Measurements from ENCODE around the gene SPTY2D1.
A peak's percentile ranks its signal among the peaks of the same experiment; 100 is the strongest.
"Not testable (repeated sequence)": the region's sequence is repeated elsewhere in the genome, so short reads cannot be mapped to it uniquely, and the experiment has no call there.

Gene SPTY2D1

DNA sequence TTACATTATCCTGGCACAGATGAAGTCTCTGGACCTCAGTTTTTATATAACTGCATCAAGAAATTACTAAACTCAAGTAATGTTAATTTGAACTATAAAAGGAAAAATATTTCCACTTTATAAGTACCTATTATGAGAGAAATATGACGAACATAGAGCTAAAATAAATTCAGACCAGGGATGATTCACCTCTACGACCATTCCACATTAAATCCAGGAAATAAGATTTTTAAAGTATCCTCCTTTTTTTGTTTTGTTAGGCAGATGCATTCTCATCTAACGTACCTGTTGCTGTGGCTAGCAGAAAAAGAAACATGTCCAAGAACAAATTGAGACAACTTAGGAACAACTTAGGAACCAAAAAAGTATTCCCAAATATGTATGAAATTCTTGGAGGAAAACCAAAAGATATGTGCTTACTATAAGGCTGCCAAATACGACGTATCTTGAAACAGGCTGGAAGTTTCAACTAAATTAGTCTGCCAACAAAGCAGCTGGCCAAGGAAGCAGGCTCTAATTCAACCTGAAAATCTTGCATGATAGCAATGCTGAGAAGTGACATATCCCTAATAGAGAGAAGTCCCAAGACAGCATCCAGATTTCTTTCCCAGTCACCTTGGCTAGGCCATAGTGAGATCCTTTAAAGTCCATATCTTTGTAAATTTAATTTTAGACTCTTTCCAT, 15.7 kb downstream of the SPTY2D1 start:
- DNase-seq (ENCODE audit: low read depth): no peak

DNA sequence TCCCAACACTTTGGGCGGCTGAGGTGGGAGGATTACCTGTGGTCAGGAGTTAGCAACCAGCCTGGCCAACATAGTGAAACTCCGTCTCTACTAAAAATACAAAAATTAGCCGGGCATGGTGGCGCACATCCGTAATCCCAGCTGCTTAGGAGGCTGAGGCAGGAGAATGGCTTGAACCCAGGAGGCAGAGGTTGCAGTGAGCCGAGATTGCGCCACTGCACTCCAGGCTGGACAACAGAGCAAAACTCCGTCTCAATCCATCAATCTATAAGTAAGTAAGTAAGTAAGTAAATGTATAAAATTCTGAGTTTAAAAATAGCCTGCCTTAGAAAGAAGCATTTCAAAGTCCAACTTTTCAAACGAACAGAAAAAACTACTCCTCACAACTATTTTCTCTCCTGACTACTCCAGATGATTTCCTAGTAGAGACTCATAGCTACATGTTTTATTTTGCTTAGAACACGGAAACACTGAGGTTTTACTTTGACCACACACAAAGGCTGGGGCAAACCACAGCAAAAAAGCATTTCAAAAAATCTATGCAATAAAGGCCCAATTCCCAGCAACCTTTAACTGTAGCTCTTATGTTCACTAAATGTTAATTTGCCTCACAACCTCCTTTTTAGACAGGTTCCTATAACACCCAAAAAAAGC, 16.3 kb downstream of the SPTY2D1 start:
- DNase-seq (ENCODE audit: low read depth): peak; percentile 15

DNA sequence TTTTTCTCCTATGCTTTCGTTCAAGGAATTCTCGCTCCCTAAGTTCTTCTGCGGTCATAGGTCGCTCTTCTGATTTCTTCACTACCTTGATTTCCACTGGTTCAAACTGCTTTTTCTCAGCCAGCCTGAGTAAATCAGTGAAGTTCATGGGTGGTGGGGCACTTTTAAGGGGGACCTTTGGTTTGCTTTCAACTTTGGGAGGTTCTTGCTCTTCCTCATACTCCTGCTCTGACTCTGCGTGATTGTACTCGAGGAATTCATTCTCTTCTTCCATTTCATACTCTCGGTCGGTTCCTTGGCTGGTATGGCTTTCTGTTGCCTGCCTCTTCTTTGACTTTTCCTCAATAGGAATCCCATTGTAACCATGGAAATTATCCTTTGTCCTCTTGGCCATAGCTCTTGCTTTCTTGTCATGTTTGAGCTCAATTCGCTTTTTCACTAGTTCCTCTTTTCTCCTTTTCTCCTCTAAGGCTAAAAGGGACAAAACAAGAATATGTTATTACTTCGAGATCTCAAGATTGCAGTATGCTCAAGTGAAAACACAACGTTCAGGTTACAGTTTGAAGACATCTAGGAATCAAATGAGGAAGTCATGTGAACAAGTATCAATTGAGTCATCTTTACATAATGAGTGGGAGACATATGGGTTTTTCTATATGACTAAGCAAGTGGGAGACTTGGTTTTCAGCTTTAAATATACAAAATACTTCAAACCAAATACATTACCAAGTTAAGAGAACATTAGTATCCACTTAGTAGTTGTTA, 18.3 kb downstream of the SPTY2D1 start:
- no peak for DNase-seq (ENCODE audit: low read depth)

DNA sequence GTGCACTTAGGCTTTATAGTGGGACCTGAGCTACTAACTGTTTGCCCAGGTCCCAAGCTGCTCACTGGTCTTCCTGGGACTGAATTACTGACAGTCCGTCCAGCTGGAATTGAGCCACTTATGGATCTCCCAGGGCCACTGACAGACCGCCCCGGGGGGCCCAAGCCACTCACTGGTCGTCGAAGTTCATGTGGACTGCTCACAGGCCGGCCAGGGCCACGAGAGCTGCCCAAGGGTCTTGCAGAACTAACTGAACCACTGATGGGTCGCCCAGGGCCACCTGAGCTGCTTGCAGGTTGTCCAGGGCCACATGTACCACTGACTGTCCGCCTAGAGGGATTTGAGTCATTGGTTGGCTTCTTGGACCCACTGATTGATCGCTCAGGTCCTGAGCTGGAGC, 19.5 kb downstream of the SPTY2D1 start:
- DNase-seq (ENCODE audit: low read depth): no peak

DNA sequence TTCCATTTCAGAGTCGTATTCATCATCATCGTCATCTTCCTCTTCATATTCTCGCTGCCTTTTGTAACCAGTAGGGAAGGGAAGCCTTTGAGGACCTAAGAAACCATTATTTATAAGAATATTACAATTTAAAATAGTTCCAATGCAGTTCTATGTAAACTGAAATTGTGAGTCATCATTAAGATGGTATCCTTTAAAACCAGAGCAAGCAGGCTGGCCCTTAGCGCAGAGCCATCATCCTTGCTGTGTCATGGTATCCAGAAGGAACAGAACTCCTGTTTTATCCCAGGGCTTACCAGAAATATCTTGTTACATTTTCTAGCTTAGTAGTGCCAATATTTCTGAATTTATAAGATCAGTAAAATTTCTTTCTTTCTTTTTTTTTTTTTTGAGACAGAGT, 21.7 kb downstream of the SPTY2D1 start:
- no peak for DNase-seq (ENCODE audit: low read depth)

DNA sequence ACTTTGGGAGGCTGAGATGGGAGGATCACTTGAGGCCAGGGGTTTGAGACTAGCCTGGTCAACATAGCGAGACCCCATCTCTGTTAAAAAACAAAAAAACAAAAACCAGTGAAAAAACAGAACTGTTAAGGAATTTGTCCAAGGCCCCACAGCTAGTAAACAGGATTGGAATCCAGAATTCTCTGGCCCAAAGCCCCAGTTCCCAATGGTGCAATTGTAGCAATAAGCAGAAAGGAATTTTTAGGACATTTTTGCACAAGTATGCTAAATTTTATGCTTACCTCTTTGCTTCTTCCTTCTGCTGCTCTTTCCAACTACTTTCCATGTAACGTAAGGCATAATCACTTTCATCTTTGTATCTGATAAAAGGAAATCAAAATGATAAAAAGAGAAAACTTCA, 22.9 kb downstream of the SPTY2D1 start:
- DNase-seq (ENCODE audit: low read depth): no peak

DNA sequence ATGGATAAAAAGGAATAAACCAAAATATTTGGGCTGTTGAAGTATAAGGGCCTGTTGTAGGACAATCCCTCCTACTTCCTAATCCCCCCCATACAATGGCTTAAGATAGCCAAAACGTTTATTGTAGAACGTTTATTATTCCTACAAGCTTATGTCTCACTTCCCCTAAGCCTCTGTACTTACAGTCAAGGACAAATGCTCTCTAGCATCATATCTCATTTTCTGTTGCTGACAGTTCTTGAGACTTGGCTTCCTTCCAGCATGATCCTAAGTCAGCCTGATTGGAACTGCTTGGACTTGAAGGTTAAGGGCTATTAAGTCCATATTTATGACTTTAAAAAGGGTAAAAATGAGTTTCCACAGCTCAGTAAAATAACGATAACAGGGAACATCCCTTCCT, 25.8 kb downstream of the SPTY2D1 start:
- DNase-seq (ENCODE audit: low read depth): no peak

DNA sequence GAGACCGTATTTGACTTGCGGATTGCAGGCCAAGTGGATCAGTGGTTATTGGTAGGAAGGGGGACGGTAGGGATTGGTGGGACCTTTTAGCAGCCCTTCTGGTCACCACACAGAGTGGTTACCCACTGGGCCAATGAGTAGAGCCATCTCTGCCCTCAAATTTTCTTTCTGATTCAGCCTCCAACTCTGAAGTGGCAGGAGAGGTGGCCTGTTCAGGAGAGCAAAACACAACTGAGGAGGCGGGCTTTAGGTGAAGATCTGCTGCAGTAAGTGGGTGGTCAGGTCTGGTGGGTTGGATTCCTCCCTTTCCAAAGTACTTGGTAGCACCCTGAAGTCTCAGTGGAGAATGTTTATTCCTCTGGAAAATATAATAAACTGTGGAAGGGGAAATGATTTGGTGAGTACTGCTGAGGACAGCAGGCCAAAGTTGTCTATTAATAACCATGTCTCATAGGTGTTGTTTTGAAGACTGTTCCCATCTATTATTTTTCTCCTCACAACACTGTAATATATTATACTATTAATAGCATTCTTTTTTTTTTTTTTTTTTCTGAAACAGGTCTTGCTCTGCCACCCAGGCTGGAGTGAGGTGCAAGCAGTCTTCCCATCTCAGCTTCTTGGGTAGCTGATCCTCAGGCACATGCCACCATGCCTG, 33.1 kb downstream of the SPTY2D1 start:
- no peak for DNase-seq (ENCODE audit: low read depth)

DNA sequence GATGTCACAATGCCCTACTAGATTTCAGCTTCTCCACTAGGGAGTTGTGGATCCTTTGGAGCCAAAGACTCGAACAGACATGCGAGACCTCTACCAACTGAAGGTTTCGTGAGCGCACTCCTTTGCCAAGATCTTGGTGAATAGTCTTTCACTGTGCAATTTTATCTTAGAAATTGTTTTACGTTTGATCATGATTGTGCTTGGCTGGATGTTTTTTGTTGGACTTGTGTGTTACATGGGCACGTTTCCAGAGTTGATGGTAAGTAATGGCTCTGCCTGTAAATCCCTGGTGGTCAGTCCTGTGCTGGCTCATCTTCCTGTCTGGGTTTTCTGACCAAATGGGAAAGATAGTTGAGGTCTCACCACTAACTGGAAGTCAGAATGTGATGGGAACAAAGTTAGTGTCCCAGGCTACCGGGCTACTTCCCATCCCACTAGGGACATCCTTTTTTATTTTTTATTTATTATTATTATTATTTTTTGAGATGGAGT, 34.4 kb downstream of the SPTY2D1 start, which contains the start of gene MISFA:
Gene MISFA (plus strand): TSS at position 51 of the 492 bp plus-strand sequence. CDS start 140 bp downstream, at position 191.
- DNase-seq (ENCODE audit: low read depth): no peak

DNA sequence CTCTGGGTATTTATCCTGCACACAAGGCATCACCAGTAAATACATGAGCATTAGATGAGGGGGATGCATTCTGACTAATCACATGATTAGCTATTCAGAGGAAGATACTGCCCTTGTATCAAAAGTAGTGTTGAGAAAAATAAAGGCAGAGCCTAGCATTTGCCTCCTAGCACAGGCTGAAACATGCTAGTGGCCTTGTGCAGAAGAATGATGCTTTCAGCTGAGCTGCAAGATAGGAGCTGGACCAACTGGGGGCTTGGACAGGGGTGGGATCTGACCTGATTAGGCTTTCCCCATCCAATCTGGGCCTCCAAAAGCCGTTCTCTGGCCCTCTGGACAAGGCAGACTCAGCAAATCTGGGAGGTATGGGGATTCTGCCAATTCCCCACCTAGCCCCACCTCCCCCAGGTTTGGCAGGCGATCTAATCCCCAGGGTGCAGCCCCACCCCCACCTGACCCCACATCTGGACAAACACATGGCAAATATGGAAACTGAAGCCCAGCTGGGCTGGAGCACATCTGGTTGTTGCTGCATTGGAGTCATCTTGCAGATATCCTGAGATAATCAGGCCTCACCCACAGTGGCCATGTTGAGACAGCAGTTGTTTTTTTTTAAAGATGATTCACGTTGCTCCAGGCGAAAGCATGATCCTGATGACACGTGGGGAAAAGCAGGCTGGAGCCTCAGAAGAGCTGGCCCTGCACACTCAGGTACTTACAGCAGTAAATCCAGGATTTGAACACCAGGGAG, 39.0 kb downstream of the SPTY2D1 start:
- DNase-seq (ENCODE audit: low read depth): no peak

DNA sequence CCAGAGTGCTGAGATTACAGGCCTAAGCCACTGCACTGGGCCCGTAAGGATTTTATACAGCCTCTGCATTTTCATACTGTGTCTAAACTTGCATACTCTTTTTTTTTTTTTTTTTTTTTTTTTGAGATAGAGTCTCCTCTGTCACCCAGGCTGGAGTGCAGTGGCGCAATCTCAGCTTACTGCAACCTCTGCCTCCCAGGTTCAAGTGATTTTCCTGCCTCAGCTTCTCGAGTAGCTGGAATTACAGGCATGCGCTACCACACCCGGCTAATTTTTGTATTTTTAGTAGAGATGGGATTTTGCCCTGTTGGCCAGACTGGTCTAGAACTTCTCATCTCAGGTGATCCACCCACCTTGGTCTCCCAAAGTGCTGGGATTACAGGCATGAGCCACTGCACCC, 40.1 kb downstream of the SPTY2D1 start:
- not testable (repeated sequence) for DNase-seq (ENCODE audit: low read depth)

DNA sequence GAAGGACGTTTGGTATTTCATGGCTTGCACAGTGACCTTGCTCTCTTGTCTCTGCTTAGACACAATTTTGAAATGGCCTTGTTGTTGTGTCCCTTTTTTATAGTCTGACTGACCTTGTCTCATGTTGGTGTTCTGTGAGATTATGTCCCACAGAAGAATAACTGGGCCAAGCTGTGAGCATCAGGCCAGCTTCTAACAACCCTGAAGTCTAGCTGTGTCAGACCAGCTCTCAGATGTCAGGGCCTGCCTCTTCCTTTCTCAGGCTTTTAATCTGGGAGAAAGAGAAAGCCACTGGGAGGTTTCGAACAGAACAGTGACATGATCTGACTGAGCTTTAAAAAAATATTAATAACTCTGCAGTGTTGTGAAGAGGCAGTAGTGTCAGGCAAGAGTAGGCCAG, 43.6 kb downstream of the SPTY2D1 start:
- no peak for DNase-seq (ENCODE audit: low read depth)

DNA sequence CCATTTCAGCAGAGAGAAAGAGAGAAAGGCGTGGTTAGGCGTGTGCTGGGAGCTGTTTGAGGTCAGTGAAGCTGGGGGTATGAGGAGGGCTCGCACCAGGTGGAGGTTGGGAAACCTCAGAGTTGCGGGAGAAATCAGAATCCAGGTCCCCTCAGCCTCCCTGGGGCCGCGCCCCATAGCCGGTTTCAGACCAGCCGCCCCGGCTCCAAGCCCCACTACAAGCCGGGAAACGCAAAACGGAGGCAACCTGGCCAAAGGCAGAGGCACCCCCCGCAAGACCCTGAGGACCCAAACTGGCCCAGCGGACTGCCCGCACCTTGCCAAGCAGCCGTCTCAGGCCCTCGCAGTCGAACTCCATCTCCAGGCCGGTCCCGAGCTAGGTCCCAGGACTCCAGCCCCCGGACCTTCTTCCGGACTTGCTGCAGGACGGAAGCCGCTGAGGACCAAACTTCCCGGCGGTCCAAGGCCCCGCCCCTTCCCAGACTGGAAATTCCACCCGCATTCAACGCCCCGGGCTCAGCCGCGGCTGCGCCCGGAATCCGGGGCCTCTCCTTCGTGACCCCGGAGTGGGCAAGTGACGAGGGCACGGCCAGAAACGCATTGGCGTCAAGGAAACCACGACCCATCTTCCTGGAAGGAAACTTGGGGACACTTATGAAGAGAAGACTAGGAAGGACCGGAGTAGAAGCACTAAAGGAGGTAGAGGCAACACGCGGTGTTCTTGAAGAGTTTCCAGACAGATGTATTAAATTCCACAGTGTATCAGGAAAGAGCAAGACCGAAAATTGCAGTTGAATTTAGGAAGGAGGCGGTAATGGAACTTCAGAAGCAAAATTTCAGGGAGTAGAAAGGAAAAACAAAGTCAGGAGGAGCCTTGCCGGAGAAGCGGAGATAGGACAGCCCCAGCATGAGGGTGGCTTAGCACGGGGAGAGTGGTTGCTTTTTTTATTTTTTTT, 45.6 kb downstream of the SPTY2D1 start, which contains the start of gene UEVLD:
Gene UEVLD (minus strand): TSS at position 438 of the 956 bp plus-strand sequence. CDS start 80 bp downstream, at position 358.
- DNase-seq (ENCODE audit: low read depth): peak; percentile 37

DNA sequence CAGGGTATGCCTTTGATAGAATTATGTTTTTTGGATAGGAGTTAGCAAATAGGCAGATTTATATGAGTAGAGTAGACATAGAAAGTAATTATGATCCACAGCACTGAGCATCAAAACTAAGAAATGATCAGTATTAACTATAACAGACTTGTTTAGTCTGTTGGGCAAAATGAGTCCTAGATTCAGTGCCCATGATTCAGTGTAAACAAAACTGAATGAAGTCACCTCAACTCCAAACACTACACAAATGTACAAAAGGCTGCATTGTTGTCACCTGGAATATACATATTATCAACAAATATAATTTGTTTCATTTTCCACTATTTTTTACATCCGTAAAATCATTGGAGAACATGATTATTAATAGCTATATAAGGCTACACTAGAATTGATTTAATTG, 52.3 kb downstream of the SPTY2D1 start:
- no peak for DNase-seq (ENCODE audit: low read depth)

DNA sequence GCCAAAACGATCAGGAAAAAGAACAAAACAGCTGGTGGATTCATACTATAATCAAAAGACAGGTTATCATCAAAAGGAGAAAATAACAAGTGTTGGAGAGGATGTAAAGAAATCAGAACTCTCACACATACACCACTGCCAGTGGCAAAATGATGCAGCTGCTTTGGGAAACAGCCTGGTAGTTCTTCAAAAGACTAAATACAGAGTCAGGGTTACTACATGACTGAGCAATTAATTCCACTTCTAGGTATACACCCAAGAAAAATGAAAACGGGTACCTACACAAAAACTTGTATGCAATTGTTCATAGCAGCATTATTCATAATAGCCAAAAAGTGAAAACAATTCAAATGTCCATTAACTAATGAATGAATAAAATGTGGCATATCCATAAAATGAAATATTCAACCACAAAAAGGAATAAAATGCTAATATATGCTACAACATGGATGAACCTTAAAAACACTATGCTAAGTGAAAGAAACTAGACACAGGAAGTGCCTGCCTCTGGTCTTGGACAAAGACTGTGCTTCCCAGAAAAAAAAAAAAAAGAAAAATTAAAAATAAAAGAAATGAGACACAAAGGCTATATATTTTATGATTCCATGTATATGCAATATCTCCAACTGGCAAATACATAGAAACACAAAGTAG, 53.9 kb downstream of the SPTY2D1 start:
- DNase-seq (ENCODE audit: low read depth): no peak

DNA sequence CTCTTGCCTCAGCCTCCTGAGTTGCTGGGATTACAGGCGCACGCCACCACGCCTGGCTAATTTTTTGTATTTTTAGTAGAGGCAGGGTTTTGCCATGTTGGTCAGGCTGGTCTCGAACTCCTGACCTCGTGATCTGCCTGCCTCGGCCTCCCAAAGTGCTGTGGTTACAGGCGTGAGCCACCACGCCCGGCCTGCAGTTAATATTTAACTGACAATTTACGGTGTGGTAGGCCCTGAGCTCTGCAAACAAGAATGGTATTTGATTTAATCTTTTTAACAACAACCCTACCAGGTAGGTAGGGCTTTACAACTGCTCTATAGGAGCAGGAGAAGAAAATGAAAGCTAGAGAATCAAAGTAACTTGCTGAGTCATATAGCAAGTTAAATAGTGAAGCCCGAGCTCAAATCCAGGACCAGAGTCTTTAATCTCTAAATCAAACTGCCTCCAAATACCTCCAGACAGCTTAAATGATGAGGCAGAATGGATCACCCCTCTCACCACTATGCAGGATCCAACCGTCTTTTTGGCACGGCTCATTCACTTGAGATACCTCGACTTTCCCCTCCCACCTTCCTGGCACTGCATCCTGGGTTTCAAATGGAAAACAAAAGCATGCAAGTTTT, 55.1 kb downstream of the SPTY2D1 start:
- no peak for DNase-seq (ENCODE audit: low read depth)

DNA sequence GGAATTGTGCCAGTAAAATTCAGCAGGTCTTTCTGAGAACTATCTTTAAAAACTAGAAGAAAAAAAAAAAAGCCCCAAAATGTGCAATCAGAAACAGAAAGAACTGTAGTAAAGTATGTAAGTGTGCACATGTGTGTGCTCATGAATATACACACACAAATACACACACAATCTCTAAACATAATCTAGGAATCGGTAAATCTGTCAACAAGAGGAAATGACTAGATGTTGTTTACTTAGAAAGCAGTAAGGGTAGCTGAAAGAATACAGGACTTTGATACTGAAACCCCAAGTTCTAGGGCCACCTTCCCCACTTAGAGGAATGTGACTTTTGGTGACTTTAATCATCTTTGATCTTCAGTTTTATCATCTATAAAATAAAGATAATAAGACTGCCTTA, 58.8 kb downstream of the SPTY2D1 start:
- DNase-seq (ENCODE audit: low read depth): no peak

DNA sequence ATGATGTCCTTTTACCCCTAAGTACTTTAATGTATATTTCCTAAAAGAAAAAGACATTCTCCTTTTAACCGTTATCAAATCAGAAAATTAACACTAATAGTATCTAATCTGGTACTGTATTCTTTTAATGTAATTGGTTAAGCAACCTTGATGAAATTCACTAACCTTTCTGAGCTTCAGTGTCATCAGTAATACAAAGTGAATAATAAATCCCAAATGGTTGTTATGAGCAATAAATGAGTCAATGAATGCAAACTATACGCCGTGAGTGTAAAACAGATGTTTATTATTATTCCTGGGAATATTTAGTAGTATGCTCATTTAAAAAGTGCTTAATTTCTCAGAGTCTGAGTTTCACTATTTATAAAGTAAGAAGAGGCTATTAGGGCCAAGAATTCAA, 67.1 kb downstream of the SPTY2D1 start:
- DNase-seq (ENCODE audit: low read depth): no peak

DNA sequence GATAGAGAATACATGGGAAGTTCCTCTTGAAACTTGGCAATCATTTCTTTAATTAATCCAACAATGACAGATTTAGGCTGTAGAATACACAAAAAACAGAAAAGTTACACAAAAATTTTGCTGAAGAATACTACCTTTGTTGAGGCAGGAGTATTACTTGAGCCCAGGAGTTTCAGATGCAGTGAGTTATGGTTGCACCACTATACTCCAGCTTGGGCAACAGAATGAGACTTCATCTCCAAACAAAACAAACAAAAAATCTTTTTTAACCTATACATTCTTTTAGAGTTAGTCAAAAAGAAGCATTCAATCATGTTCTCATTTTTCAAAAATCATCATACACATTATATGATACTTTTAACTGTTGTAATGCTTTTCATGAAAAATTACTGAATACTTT, 67.7 kb downstream of the SPTY2D1 start:
- DNase-seq (ENCODE audit: low read depth): no peak

Data from stimulated activated CD8-positive, alpha-beta memory T cell treated with anti-CD3 and anti-CD28 coated beads, Interleukin-12 subunit alpha, Interleukin-12 subunit beta, amount 100 ng/mL, for 1 hour (primary cell).